DMS 273 (cell line): ENCODE results near the gene RHOF.

ENCODE experiments used
- DNase-seq: peaks from one replicate; lab custom pipeline; 2025; ENCODE audit not compliant: unreplicated experiment; lab: John Stamatoyannopoulos, UW

The RHOF gene

GRCh38 chr12:121805171-121806008, 11.9 kb upstream of the RHOF start:
- peak; percentile 26 for DNase-seq

GRCh38 chr12:121804417-121805111, 11.1 kb upstream of the RHOF start:
- peak; percentile 60 for DNase-seq

GRCh38 chr12:121803861-121804416, 10.5 kb upstream of the RHOF start, which contains the start of gene SETD1B:
SETD1B (plus strand) TSS chr12:121804009; CDS start chr12:121804738, 729 bp downstream.
- peak; percentile 65 for DNase-seq

GRCh38 chr12:121802843-121803698, 9.6 kb upstream of the RHOF start:
- peak; percentile 94 for DNase-seq

- DNase-seq = no peak
These were observed 9.0 kb upstream of the RHOF start for GRCh38 chr12:121802485-121802842.

GRCh38 chr12:121801595-121802484, 8.4 kb upstream of the RHOF start:
- DNase-seq = peak; percentile 41

- DNase-seq = peak; percentile 69
These were observed 7.5 kb upstream of the RHOF start for GRCh38 chr12:121800694-121801594.

- peak; percentile 89 for DNase-seq
These were observed 6.6 kb upstream of the RHOF start for GRCh38 chr12:121799842-121800693.

GRCh38 chr12:121799156-121799841, 5.8 kb upstream of the RHOF start:
- DNase-seq = peak; percentile 86

GRCh38 chr12:121798787-121799155, 5.3 kb upstream of the RHOF start:
- no peak for DNase-seq

- DNase-seq = peak; percentile 93
These were observed 4.7 kb upstream of the RHOF start for GRCh38 chr12:121797937-121798786.

- DNase-seq = peak; percentile 68
These were observed 3.6 kb upstream of the RHOF start for GRCh38 chr12:121796855-121797751.

- peak; percentile 86 for DNase-seq
These were observed 1.8 kb upstream of the RHOF start for GRCh38 chr12:121795034-121795968.

- no peak for DNase-seq
These were observed 1.1 kb upstream of the RHOF start for GRCh38 chr12:121794534-121795033.
